ENCODE measurements around the gene KRTAP3-1.

Gene KRTAP3-1

DNA sequence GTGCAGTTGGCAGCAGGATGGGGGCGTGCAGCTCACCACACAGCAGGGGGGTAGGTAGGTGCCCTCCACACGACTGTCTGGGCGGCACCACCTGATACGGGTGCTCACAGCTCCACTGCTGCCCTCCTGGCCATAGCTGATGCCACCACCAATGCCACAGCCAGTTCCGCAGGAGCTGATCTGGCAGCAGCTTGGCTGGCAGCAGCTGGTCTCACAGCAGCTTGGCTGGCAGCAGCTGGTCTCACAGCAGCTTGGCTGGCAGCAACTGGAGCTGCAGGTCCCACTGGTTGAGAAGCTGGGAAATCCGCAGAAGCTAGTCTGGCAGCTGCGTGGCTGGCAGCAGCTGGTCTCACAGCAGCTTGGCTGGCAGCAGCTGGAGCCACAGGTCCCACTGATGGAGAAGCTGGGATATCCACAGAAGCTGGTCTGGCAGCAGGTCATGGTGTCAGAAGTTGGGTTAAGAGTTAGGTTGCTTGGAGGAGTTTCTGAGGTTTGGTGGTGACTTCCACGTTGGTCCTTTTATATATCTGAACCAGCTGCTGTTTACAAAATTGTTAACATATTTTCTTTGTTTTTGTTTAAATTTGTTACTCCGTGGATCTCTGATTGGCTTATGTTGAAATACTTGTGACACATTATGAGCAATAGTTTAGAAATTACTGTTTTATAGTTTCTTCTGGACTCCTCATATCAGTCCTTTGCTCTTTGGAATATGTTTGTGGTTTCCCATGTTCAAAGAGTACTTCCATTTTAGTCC, 18.0 kb upstream of the KRTAP3-1 start, which contains the start of gene KRTAP1-5:
KRTAP1-5 (minus strand) TSS at position 494 of the 757 bp plus-strand sequence; CDS start at position 441, 53 bp downstream.
- no peak within 1 kb of the TSS for H3K4me3 ChIP-seq (ENCODE audit: low read length)
- no peak for TF ChIP-seq ZNF274 (IDR thresholded peaks at IDR 0.05; ENCODE audit: low read depth, low read length)

DNA sequence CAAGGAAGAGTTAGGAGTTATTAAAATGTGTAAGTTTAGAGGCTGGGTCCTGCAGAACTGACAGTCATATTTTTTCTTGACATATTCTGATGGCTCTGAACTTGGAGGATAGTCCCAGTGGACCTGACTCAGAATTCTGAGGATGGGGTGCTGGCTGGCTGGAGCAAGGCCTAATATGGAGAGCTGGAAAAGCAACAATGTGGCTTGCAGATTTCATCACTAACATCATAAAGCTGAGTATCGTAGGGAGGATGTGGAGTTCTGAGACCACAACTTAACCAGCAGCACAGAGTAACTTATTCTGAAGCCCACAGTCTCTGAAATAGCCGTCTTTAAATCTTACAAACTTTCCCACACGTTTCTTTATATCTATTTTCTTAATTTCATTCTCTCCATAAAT, 15.8 kb upstream of the KRTAP3-1 start:
- no peak for TF ChIP-seq ZNF274 (IDR thresholded peaks at IDR 0.05; ENCODE audit: low read depth, low read length)
- H3K4me3 ChIP-seq (ENCODE audit: low read length) = no peak overlapping the region

DNA sequence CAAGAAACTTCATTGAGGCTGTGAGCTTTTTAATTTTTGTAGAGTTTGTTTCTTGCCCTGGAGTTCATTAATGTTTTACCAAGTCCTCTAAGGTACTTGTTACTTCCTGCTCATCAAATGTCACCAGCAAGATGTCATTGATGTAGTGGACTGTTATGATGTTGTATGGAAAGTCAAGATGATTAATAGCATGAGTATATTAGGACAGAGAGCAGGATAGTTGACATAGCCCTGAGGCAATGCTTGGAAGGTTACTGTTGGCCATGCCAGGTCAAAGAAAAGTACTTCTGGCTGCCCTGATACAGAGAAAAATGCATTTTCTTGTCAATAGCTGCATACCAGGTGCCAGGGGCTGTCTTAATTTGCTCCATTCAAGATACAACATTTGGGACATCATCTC, 11.4 kb upstream of the KRTAP3-1 start:
- no peak overlapping the region for H3K4me3 ChIP-seq (ENCODE audit: low read length)
- no peak for TF ChIP-seq ZNF274 (IDR thresholded peaks at IDR 0.05; ENCODE audit: low read depth, low read length)

DNA sequence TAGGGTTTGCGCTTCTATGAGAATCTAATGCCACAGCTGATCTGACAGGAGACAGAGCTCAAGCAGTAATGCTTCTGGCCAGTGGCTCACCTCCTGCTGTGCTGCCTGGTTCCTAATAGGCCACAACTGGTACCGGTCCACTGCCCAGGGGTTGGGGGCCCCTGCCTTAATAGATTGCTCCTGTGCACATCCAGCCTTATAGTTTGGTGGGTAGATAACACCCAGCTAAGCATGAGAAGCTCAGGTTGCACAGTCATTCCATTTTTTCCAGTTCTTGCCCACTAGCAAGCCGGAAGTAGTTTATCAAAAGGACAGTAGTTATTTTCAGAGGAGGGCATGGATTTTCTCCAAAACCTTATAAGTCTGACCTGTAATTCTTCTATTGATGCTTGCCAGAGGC, 10.5 kb upstream of the KRTAP3-1 start:
- no peak for TF ChIP-seq ZNF274 (IDR thresholded peaks at IDR 0.05; ENCODE audit: low read depth, low read length)
- no peak overlapping the region for H3K4me3 ChIP-seq (ENCODE audit: low read length)

DNA sequence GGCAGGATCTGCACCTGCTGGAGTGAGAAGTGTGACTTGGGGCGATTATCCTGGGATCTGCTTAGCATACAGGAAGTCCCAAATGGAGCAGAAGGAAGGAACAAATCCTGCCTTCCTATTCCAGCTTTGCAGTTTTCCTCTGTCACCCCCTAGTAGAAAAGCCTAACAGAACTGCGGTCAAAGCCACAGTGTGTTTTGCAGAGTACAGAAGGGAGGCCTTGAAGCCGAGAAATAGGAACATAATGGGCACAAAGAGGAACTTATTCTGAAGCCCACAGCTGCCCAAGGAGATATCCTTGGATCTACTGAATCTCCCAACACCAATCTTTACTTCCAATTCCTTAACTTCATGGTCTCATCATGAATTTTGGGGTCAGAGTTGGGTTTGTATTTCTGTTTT, 9.6 kb upstream of the KRTAP3-1 start:
- TF ChIP-seq ZNF274 (IDR thresholded peaks at IDR 0.05; ENCODE audit: low read depth, low read length) = no peak

DNA sequence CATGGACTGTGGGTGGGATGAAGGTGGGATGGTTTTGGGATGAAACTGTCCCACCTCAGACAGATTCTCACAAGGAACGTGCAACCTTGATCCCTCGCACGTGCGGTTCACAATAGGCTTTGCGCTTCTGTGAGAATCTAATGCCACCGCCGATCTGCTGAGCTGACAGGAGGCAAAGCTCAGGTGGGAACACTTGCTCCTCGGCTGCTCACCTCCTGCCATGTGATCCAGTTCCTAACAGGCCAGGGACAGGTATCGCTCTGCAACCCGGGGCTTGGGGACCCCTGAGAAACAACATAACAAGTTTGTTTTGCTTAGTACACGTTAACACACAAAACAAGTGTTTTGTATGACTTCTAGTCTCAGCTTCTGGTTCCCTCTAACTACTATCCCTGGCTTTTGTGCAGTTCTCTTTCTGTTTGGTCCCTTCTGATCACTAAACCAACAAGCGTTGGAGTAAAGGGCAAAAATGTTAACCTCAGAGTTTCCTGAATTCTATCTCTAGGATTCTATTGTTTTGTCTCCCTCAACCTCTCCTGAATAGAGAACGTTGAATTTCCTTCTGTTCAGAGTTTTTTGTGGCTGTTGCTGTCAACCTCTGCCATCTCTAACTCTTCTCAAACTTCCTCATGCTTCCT, 7.8 kb upstream of the KRTAP3-1 start:
- H3K4me3 ChIP-seq (ENCODE audit: low read length) = no peak overlapping the region
- no peak for TF ChIP-seq ZNF274 (IDR thresholded peaks at IDR 0.05; ENCODE audit: low read depth, low read length)

More for the DNA sequence above, 9.6 kb upstream of the KRTAP3-1 start:
- no peak overlapping the region for H3K4me3 ChIP-seq (ENCODE audit: low read length)

DNA sequence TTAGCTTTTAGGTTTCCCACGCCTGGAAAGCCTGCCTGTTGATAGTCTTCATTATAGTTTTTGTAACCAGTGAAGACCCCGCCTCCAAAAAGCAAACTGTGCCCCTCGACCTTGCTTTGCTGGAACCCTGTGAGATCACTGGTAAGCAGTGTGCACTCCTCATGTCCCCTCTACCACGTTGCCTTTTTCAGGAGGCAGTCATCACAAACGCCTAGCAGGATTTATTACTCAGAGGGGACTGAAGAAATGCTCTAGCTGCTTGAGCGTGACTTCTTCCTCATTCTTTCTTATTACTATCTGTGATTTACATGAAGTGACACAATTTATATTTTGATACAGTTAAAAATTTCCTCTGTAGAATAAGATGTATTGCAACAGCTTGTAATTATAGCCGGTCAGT, 6.5 kb upstream of the KRTAP3-1 start:
- TF ChIP-seq ZNF274 (IDR thresholded peaks at IDR 0.05; ENCODE audit: low read depth, low read length) = no peak
- no peak overlapping the region for H3K4me3 ChIP-seq (ENCODE audit: low read length)

DNA sequence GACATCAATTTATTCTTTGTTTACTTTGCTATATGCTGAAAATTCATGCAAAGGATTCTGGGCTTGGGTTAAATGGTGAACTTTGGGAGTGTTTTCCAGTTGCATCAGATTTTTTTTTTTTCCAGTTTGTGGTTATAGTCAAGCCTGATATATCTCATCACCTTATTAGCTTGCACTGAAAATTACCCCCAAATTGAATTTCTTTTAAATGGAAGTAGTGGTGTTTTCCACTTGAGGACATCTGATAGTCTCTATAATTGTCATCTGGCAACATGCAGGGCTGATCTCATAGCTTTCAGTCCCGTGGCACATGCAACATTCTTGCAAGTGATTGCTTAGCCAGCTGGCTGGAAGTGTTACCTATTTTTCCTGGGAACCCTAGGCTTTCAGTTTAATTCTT, 4.7 kb upstream of the KRTAP3-1 start:
- H3K4me3 ChIP-seq (ENCODE audit: low read length) = no peak overlapping the region
- no peak for TF ChIP-seq ZNF274 (IDR thresholded peaks at IDR 0.05; ENCODE audit: low read depth, low read length)

DNA sequence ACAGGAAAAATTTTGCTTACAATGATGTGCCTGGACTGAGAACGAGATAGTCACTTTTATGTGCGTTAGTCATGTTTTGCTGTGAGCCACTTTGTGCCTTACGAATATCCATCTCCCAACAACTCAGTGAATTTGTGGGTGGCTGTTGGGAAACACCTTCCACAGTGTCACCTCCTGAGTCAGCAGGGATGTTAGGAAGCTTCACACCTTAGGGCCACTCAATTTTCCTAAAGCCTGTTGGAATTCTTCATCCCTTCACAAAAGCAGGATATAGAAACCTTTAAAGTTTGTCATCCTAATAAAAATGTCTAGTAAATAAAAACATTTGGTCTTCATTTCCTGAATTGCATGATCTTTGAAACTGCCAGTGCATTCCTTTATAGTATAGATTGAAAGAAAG, 4.3 kb upstream of the KRTAP3-1 start:
- no peak for TF ChIP-seq ZNF274 (IDR thresholded peaks at IDR 0.05; ENCODE audit: low read depth, low read length)
- H3K4me3 ChIP-seq (ENCODE audit: low read length) = no peak overlapping the region

DNA sequence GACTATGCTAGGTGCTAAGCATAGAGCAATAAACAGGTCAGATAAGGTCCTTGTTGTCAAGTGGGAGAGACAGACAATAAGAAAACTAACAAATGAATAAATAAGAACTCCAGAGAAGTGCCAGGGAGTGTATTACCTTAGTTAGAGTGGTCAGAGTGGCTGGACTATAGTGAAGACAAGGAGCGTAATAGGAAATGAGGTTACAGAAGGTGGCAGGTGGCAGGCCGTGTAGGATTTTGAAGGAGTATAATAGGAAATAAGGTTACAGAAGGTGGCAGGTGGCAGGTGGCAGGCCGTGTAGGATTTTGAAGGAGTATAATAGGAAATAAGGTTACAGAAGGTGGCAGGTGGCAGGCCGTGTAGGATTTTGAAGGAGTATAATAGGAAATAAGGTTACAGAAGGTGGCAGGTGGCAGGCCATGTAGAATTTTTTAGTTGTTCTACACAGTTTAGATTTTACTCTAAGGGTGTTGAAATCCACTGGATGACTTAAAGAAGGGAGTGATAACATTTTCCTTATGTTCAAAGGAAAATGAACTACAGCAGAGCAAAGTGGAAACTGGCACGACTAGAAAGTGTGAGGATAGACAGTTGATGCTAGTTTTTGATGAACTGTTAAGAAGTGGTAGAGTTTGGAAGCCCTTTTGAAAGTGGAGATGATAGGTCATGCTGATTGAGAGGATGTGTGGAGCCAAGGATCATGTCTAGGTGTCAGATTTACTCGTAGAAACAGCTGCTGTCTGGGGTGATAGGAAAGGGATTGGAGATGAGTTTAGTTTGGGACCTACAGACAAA, 3.6 kb upstream of the KRTAP3-1 start:
- H3K4me3 ChIP-seq (ENCODE audit: low read length) = no peak overlapping the region
- no peak for TF ChIP-seq ZNF274 (IDR thresholded peaks at IDR 0.05; ENCODE audit: low read depth, low read length)

DNA sequence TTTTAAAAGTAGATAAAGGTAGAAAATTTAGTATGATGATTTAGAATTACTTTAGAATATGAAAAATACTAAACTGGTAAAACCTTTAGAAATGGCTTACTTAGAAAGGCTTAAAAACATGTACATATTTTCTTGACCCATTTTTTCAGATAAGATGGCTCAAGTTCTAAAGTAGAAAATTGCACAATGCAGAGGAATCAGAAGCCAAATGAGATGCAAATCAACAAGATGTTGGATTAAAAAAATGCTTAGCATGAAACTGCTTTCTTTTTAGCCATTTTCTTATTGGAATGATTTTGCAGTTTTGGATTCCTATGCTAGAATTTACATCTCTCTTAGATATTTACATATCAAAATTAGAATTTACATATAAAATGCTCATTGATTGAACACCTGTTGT, 1.5 kb upstream of the KRTAP3-1 start:
- no peak for TF ChIP-seq ZNF274 (IDR thresholded peaks at IDR 0.05; ENCODE audit: low read depth, low read length)
- no peak overlapping the region for H3K4me3 ChIP-seq (ENCODE audit: low read length)

DNA sequence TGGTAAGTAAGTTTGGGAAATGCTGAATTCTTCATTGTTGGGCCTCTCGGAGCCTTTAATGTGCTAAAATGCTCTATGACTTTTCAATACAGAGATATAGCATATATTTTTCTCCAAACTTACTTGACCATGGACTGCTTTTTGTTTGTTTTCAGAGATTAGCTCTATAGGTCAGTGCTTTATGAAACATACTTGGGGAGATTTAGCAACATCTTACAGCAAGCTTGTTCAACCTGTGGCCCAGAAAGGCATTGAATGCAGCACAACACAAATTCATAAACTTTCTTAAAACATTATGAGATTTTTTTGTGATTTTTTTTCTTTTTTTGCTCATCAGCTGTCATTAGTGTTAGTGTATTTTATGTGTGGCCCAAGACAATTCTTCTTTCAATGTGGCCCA, 1.0 kb upstream of the KRTAP3-1 start:
- no peak overlapping the region for H3K4me3 ChIP-seq (ENCODE audit: low read length)
- no peak for TF ChIP-seq ZNF274 (IDR thresholded peaks at IDR 0.05; ENCODE audit: low read depth, low read length)

DNA sequence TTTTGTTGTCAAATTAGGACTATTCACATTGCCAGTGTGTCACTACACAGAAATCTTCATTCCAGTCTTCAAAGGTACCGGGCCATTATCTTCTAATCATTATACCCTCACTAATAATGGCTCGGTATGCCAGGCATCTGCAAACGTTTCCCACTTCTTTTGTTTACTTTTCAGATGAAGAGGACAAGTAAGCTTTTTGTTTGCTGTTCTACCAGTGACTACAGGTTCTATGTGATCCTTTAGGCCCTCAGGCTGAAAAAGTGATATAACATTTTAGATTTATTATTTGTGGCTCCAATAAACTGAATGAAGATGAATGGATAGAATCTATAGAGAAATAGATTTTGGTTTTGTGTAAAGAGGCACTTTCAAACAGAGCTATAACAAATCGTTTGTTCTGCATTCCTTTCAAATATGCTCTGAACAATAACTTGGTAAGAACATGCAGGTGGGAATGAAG, 403 bp upstream of the KRTAP3-1 start:
- TF ChIP-seq ZNF274 (IDR thresholded peaks at IDR 0.05; ENCODE audit: low read depth, low read length) = no peak
- no peak overlapping the region for H3K4me3 ChIP-seq (ENCODE audit: low read length)

DNA sequence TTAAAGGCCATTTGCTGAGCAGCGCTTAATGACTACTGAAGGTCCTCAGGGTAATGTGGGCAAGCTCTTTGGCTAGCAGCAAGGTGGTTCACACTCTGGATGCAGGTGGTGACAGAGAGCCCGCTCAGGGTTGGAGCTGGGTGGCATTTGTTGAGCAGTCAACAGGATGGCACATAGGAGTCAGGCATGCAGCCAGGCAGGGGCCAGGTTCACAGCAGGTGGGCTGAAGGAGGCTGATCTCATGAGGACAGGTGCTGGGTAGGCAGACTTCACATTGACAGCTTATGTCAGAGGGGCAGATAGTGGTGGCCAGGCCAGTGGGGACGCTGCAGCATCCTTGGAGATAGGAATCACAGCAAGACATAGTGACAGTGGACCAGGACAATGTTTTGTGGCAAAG, 4.5 kb downstream of the KRTAP3-1 start:
- no peak overlapping the region for H3K4me3 ChIP-seq (ENCODE audit: low read length)
- no peak for TF ChIP-seq ZNF274 (IDR thresholded peaks at IDR 0.05; ENCODE audit: low read depth, low read length)

DNA sequence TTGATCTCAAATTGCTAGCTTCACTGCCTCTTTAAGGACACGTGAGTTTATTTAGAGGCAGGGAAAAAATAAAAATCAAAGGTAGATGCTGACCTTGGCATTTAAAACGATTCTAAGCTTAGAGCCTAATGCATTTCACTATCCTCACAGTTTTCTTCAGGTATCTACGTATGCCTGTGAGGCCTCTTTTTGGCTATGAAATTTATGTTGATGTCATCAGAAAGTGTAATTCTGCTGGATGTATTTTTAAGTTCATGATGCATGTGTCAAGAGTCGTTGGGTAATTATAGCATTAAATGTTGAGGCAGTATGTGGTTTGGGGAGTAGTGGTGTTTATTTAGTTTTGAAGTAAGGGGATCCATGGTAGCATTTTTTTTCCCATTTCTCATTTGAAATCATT, 5.0 kb downstream of the KRTAP3-1 start:
- TF ChIP-seq ZNF274 (IDR thresholded peaks at IDR 0.05; ENCODE audit: low read depth, low read length) = no peak

More for the DNA sequence above, 5.0 kb downstream of the KRTAP3-1 start:
- no peak overlapping the region for H3K4me3 ChIP-seq (ENCODE audit: low read length)

All from GM08714 (cell line).